Body of pancreas (tissue), 4 donors: ENCODE results near the gene RIC1. TPM values are rescaled to one million over a fixed set of nuclear protein-coding genes. Genes with fewer than 3 reads are reported as not detected.

Source experiments
- ATAC-seq: fragments of 150-250 bp; one replicate; pipeline ENCODE4 v1.9.1; 2016
- DNase-seq, 4 donors: peaks; one replicate each; pipeline ENCODE4 v3.0.0-alpha.2; 2019
- H3K27ac ChIP-seq, 4 donors: fragments of 200-600 bp; sonication (generic); 1 replicate in 3 of 4; 2 replicates in 1 of 4; pipeline versions ENCODE4 v1.5.1 to v1.6.1; 2016 to 2019; ENCODE audit warnings: mild to moderate bottlenecking in 1 of 4, mixed read lengths in 1 of 4, moderate library complexity in 1 of 4
- H3K27me3 ChIP-seq, 2 donors: fragments of 200-600 bp; sonication (generic); one replicate each; pipeline ENCODE4 v1.6.0; 2016; ENCODE audit warnings: mild to moderate bottlenecking in 1 of 2
- H3K36me3 ChIP-seq, 2 donors: fragments of 200-600 bp; sonication (generic); replicated peaks in 1 of 2; 2 replicates each; pipeline ENCODE4 v1.5.1; 2016; ENCODE audit warnings: low read depth in 2 of 2; ENCODE audit not compliant: insufficient read depth in 1 of 2
- H3K4me1 ChIP-seq: fragments of 200-600 bp; sonication (generic); one replicate; pipeline ENCODE4 v1.6.0; 2016
- H3K4me3 ChIP-seq, 2 donors: fragments of 200-600 bp; sonication (generic); 1 replicate in 1 of 2; 2 replicates in 1 of 2; pipeline ENCODE4 v1.5.1; 2016 to 2019
- H3K9me3 ChIP-seq, 3 donors: fragments of 200-600 bp; sonication (generic); 1 replicate in 2 of 3; 2 replicates in 1 of 3; pipeline ENCODE4 v1.5.1; 2016
- POLR2A ChIP-seq, 3 donors: fragments of 450-650 bp; IDR thresholded peaks; one replicate each; pipeline ENCODE4 v1.6.1; 2016; ENCODE audit warnings: antibody characterized with exemption in 3 of 3, mild to moderate bottlenecking in 2 of 3
- WGBS, 2 donors: methylation state at CpG; one replicate each; pipeline ENCODE4 v1.1.5; 2017; 5-methylcytosine and 5-hydroxymethylcytosine counted together
- intact Hi-C: fragments of 100-400 bp; cut with DNase I; formaldehyde crosslinking; loops from one replicate; pipeline ENCODE4 v1.15.1; 2023
- total RNA-seq, 2 donors: library from RNA; depleted of rRNA; stranded (reverse); fragments of >200 nt; gene quantifications; one replicate each; pipeline ENCODE4 v1.1.0, GENCODE V29; 2016
- TF ChIP-seq, protein P1 (sequence below), 7 experiments: fragments of 450-650 bp in 4 of 7; fragments of 200-600 bp in 3 of 7; sonication (generic) in 3 of 7; IDR thresholded peaks; one replicate each; pipeline ENCODE4 v1.5.1; 2016 to 2019; ENCODE audit warnings: antibody characterized with exemption in 7 of 7

The RIC1 gene
- total RNA-seq, 2 donors from 2014 or later, result 22.4 to 23.1 TPM

DNA sequence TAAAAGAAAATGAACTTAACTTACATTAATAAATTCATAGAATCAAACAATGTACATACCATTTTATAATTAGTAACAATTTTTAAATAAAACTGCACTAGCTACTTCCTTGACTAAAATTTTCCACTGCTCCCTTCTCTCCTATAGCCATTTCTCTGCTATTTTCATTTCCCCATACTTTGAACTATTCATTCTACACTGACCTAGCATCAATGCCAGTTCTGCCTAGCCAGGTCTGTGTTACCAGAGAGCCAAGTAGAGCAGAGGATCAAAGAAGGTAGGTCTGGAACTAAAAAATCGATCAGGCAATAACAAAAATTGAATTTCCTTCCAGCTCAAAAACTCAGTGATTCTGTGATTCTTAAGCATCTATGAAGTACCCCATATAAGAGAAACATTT, 119.5 kb downstream of the RIC1 start:
- H3K9me3 ChIP-seq, result no peaks in the 10 kb centered on the region
- no peaks in the 10 kb centered on the region for H3K4me1 ChIP-seq
- no peak overlapping the region for H3K4me3 ChIP-seq
- TF ChIP-seq, protein P1, sequence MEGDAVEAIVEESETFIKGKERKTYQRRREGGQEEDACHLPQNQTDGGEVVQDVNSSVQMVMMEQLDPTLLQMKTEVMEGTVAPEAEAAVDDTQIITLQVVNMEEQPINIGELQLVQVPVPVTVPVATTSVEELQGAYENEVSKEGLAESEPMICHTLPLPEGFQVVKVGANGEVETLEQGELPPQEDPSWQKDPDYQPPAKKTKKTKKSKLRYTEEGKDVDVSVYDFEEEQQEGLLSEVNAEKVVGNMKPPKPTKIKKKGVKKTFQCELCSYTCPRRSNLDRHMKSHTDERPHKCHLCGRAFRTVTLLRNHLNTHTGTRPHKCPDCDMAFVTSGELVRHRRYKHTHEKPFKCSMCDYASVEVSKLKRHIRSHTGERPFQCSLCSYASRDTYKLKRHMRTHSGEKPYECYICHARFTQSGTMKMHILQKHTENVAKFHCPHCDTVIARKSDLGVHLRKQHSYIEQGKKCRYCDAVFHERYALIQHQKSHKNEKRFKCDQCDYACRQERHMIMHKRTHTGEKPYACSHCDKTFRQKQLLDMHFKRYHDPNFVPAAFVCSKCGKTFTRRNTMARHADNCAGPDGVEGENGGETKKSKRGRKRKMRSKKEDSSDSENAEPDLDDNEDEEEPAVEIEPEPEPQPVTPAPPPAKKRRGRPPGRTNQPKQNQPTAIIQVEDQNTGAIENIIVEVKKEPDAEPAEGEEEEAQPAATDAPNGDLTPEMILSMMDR (IDR thresholded peaks at IDR 0.05), result no peak
- no peak for TF ChIP-seq POLR2A (IDR thresholded peaks at IDR 0.05)
- DNase-seq, result no peak
- WGBS, 2 donors, result 94% methylated on average over 1 of the region's 1 CpG
- no peak overlapping the region for H3K27ac ChIP-seq
- intact Hi-C loops, result no loop called here
- ATAC-seq, result no peak
- peaks cover 0 to 8% of the 10 kb centered on the region in 2 donors for H3K36me3 ChIP-seq
- H3K27me3 ChIP-seq, result no peaks in the 10 kb centered on the region

DNA sequence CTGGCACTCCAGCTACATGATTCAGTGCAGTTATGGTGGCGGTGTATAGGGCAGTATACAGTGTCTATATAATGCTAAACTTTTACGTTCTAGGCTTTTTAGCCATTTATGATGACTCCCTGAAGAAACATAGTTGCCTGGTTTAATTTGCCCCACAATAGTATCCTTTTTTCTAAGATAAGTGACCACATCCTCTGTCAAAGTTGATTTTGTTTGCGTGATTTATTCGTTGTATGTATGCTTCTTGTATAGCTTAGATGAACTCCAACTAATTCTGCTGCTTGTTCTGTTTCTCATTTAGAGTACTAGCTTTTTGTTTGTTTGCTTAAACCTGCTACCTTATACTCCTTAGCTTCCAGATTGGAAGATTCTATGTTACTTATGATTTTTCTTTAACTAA, 120.4 kb downstream of the RIC1 start:
- Histone ChIP-seq H3K27ac (no peak overlapping the region), H3K9me3 (no peaks in the 10 kb centered on the region), H3K27me3 (no peaks in the 10 kb centered on the region), H3K4me1 (no peaks in the 10 kb centered on the region), H3K36me3 (peaks cover 0 to 9% of the 10 kb centered on the region in 2 donors), H3K4me3 (no peak overlapping the region)
- ATAC-seq (no peak), DNase-seq (no peak)
- 90 to 94% methylated on average over 4 of the region's 4 CpGs for WGBS, 2 donors
- intact Hi-C loops, result no loop called here
- TF ChIP-seq, protein P1 (IDR thresholded peaks at IDR 0.05), result no peak
- no peak for TF ChIP-seq POLR2A (IDR thresholded peaks at IDR 0.05)

DNA sequence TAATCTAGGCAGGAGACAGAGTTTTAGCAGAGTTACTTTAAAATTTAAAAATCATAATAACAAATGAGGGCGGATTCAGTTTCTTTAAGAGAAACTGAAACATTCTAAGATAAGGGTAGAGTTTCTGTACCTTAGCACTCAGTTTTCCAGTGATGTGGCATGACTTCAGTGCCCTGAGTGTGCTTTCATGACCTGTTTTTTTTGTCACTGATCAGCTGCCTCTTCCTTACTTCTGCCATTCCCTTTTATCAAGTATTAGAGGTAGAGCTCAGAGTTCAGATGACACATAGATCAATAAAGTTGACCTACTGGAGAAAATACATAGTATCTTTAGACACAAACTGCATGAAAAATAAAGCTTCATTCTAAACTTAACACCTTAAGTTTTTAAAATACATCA, 121.7 kb downstream of the RIC1 start:
- ATAC-seq, result no peak

DNA sequence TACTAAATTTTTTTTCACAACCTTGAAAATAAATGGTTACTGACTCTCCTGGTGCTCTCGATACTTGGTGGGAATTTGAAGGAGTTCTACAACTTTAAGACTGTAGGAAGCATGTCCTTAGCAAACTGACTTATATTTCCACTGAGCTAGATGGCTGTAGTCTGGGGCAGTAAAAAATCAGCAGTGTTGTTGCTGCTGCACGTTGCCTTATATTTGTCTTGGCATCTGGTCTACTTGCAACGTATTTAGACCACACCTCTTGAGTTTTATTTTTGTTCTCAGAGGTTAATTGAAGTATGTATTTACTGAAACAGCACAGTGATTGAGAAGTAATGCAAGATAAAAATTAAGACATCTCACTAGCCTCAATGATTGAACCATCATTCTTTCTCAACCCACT, 127.7 kb downstream of the RIC1 start:
- Histone ChIP-seq H3K36me3 (peaks cover 0 to 4% of the 10 kb centered on the region in 2 donors), H3K9me3 (no peaks in the 10 kb centered on the region), H3K27me3 (no peaks in the 10 kb centered on the region), H3K4me1 (no peaks in the 10 kb centered on the region), H3K27ac (no peak overlapping the region), H3K4me3 (no peak overlapping the region)
- DNase-seq (no peak), ATAC-seq (no peak)
- intact Hi-C loops, result no loop called here
- TF ChIP-seq, protein P1 (IDR thresholded peaks at IDR 0.05), result no peak
- TF ChIP-seq POLR2A (IDR thresholded peaks at IDR 0.05), result no peak
- WGBS, 2 donors, result 59 to 70% methylated on average over 3 of the region's 3 CpGs

More for the DNA sequence above, 121.7 kb downstream of the RIC1 start:
- intact Hi-C loops, result no loop called here
- TF ChIP-seq POLR2A (IDR thresholded peaks at IDR 0.05), result no peak
- TF ChIP-seq, protein P1 (IDR thresholded peaks at IDR 0.05), result no peak
- DNase-seq, result no peak
- Histone ChIP-seq H3K27ac (no peak overlapping the region), H3K4me3 (no peak overlapping the region), H3K9me3 (no peaks in the 10 kb centered on the region), H3K36me3 (peaks cover 0 to 9% of the 10 kb centered on the region in 2 donors), H3K27me3 (no peaks in the 10 kb centered on the region), H3K4me1 (no peaks in the 10 kb centered on the region)
- 88 to 95% methylated on average over 1 of the region's 1 CpG for WGBS, 2 donors

DNA sequence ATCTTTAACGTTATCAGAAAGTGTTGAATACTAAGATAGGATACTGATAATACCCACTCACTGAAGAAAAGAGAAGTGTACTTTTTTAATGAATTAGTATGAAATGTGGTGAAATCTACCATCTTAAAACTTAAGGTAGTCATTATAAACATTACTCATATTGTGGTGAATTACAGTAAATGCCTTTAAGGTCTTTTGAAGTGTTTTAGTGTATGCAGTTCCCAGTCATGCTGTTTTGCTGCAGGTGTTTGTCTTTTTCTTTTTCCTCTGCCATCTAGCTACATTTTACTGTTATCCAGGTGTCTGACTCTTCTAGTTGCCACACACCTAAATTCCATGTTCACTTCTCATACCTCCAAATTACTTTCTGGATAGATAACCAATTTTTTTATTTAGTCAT, 131.4 kb downstream of the RIC1 start:
- TF ChIP-seq, protein P1 (IDR thresholded peaks at IDR 0.05), result no peak
- TF ChIP-seq POLR2A (IDR thresholded peaks at IDR 0.05), result no peak
- no peak overlapping the region for H3K27ac ChIP-seq
- H3K9me3 ChIP-seq, result no peaks in the 10 kb centered on the region
- ATAC-seq (no peak), DNase-seq (no peak)
- no peaks in the 10 kb centered on the region for H3K4me1 ChIP-seq
- intact Hi-C loops, result no loop called here
- no peak overlapping the region for H3K4me3 ChIP-seq
- peaks cover 8 to 15% of the 10 kb centered on the region in 2 donors for H3K36me3 ChIP-seq
- 63 to 70% methylated on average over 1 of the region's 1 CpG for WGBS, 2 donors
- H3K27me3 ChIP-seq, result no peaks in the 10 kb centered on the region
